T-cell (primary cell): ENCODE data around the gene FEM1C. TPM values are rescaled to one million over a fixed set of nuclear protein-coding genes. Genes with fewer than 3 reads are reported as not detected.

Source experiments
- ATAC-seq, 4 experiments: fragments of 200-7000 bp in 3 of 4; fragments of 150-1000 bp in 1 of 4; cut with Tn5 transposase; replicated peaks in 1 of 4; 1 replicate in 3 of 4; 2 replicates in 1 of 4; pipeline ENCODE4 v1.10.0; 2021; ENCODE audit warnings: moderate library complexity in 3 of 4, mild to moderate bottlenecking in 2 of 4, moderate number of reproducible peaks in 1 of 4
- CTCF ChIA-PET, 2 donors: fragments of 300-600 bp; sonication (Branson Sonifier 250); formaldehyde crosslinking; loops; one replicate each; lab custom pipeline; 2022; ENCODE audit warnings: antibody characterized with exemption in 2 of 2; lab: Charles Lee
- POLR2A ChIA-PET, 2 donors: fragments of 300-600 bp; sonication (Branson Sonifier 250); formaldehyde crosslinking; loops; one replicate each; lab custom pipeline; 2022; ENCODE audit warnings: antibody characterized with exemption in 2 of 2; lab: Charles Lee
- DNase-seq, 35 experiments: peaks; one replicate each; pipeline versions ENCODE4 v3.0.0 to v3.0.0-alpha.2; 2013 to 2023
- H3K27ac ChIP-seq: one replicate; pipeline ENCODE4 v1.5.1; 2013; ENCODE audit warnings: low read length
- H3K27me3 ChIP-seq, 2 experiments: replicated peaks in 1 of 2; 1 replicate in 1 of 2; 2 replicates in 1 of 2; pipeline versions ENCODE4 v1.6.1 to v1.7.0; 2013; ENCODE audit warnings: low read length in 1 of 2, mixed read lengths in 1 of 2; ENCODE audit not compliant: control insufficient read depth in 2 of 2, insufficient read depth in 2 of 2; ENCODE audit errors: extremely low read depth in 1 of 2
- H3K36me3 ChIP-seq, 2 donors: 1 replicate in 1 of 2; 2 replicates in 1 of 2; pipeline versions ENCODE4 v1.6.1 to v1.7.0; 2013; ENCODE audit warnings: low read length in 1 of 2; ENCODE audit not compliant: control insufficient read depth in 2 of 2, insufficient read depth in 1 of 2; ENCODE audit errors: extremely low read depth in 1 of 2
- H3K4me1 ChIP-seq, 2 experiments: 1 replicate in 1 of 2; 2 replicates in 1 of 2; pipeline versions ENCODE4 v1.6.1 to v1.7.0; 2013; ENCODE audit warnings: low read length in 2 of 2, mixed read lengths in 1 of 2; ENCODE audit not compliant: insufficient read depth in 2 of 2, control insufficient read depth in 1 of 2; ENCODE audit errors: extremely low read depth in 1 of 2
- H3K4me3 ChIP-seq, 2 donors: 1 replicate in 1 of 2; 2 replicates in 1 of 2; pipeline versions ENCODE4 v1.5.1 to v1.7.0; 2013; ENCODE audit warnings: mild to moderate bottlenecking in 2 of 2, low read length in 1 of 2, moderate library complexity in 1 of 2; ENCODE audit not compliant: control insufficient read depth in 1 of 2; ENCODE audit errors: extremely low read depth in 1 of 2
- H3K9me3 ChIP-seq: 2 replicates; pipeline ENCODE4 v1.7.0; 2013
- H3K27ac Mint-ChIP-seq, 2 donors: one replicate each; pipeline ENCODE4 v1.8.0; 2020 to 2021; ENCODE audit warnings: mild to moderate bottlenecking in 2 of 2, mixed read lengths in 2 of 2
- H3K27me3 Mint-ChIP-seq, 2 donors: one replicate each; pipeline ENCODE4 v1.8.0; 2021 to 2022; ENCODE audit warnings: mixed read lengths in 2 of 2
- H3K36me3 Mint-ChIP-seq: one replicate; pipeline ENCODE4 v1.8.0; 2021; ENCODE audit warnings: mixed read lengths
- H3K4me1 Mint-ChIP-seq, 3 donors: one replicate each; pipeline ENCODE4 v1.8.0; 2020 to 2022; ENCODE audit warnings: mixed read lengths in 3 of 3, mild to moderate bottlenecking in 1 of 3
- H3K4me3 Mint-ChIP-seq, 3 donors: one replicate each; pipeline ENCODE4 v1.8.0; 2020 to 2022; ENCODE audit warnings: mild to moderate bottlenecking in 3 of 3, mixed read lengths in 3 of 3, moderate library complexity in 3 of 3
- H3K9me3 Mint-ChIP-seq, 3 donors: one replicate each; pipeline ENCODE4 v1.8.0; 2020 to 2022; ENCODE audit warnings: mixed read lengths in 3 of 3
- WGBS: methylation state at CpG from one replicate; pipeline ENCODE4 v1.1.5; 2013; ENCODE audit warnings: missing lambda C conversion rate; ENCODE audit not compliant: insufficient coverage; 5-methylcytosine and 5-hydroxymethylcytosine counted together
- total RNA-seq, 35 experiments: library from RNA in 6 of 35; stranded (reverse) in 6 of 35; fragments of 120-200 nt in 1 of 35; gene quantifications; one replicate each; pipeline versions ENCODE4 v1.2.1 to v1.2.4 and lab custom pipeline; 2013 to 2026

The FEM1C gene
- total RNA-seq, 5 donors from 2014 or later (not counting 1 experiment from before 2014, with no cell fraction given) = 14.2 to 30.3 (median 15.3) TPM

GRCh38 chr5:115583474-115583873 is 38.9 kb upstream of the FEM1C start:
- ATAC-seq = no peak
- Histone ChIP-seq H3K27me3 (no peaks in the 10 kb centered on the region), H3K9me3 (no peaks in the 10 kb centered on the region), H3K36me3 (no peaks in the 10 kb centered on the region), H3K4me1 (no peaks in the 10 kb centered on the region), H3K27ac (no peak overlapping the region), H3K4me3 (no peak overlapping the region)
- Mint-ChIP-seq H3K4me3 (no peak overlapping the region), H3K4me1 (no peaks in the 10 kb centered on the region), H3K36me3 (peaks cover 8% of the 10 kb centered on the region), H3K27ac (no peak overlapping the region), H3K9me3 (no peaks in the 10 kb centered on the region), H3K27me3 (no peaks in the 10 kb centered on the region)
- POLR2A ChIA-PET = no interaction called here
- DNase-seq = no peak
- CTCF ChIA-PET = interaction anchor here in 1 of 2 donors (1.0 kb wide), 2 partner anchors 274 to 1971 kb away, joined by 3 to 4 read pairs; no protein-coding TSS in a partner anchor
- 60% methylated on average over 1 of the region's 3 CpGs for WGBS

- H3K27ac ChIP-seq = no peak overlapping the region
- WGBS = 100% methylated on average over 1 of the region's 2 CpGs
- H3K9me3 ChIP-seq = no peaks in the 10 kb centered on the region
- Mint-ChIP-seq H3K4me1 (no peaks in the 10 kb centered on the region), H3K4me3 (no peak overlapping the region), H3K27me3 (no peaks in the 10 kb centered on the region), H3K27ac (no peak overlapping the region), H3K36me3 (peaks cover 8% of the 10 kb centered on the region), H3K9me3 (no peaks in the 10 kb centered on the region)
- no peaks in the 10 kb centered on the region for H3K27me3 ChIP-seq
- DNase-seq (no peak), ATAC-seq (no peak)
- ChIA-PET POLR2A (no interaction called here), CTCF (interaction anchor here in 1 of 2 donors (0.7 to 1.0 kb wide), 3 partner anchors 9 to 1969 kb away, joined by 3 read pairs; no protein-coding TSS in a partner anchor)
- H3K4me1 ChIP-seq = no peaks in the 10 kb centered on the region
- no peaks in the 10 kb centered on the region for H3K36me3 ChIP-seq
- H3K4me3 ChIP-seq = no peak overlapping the region
These were observed 36.4 kb upstream of the FEM1C start for GRCh38 chr5:115580941-115581340.

GRCh38 chr5:115579747-115580173 is 35.2 kb upstream of the FEM1C start:
- Mint-ChIP-seq H3K4me3 (no peak overlapping the region), H3K9me3 (no peaks in the 10 kb centered on the region), H3K36me3 (peaks cover 8% of the 10 kb centered on the region), H3K4me1 (no peaks in the 10 kb centered on the region), H3K27me3 (no peaks in the 10 kb centered on the region), H3K27ac (no peak overlapping the region)
- POLR2A ChIA-PET = no interaction called here
- Histone ChIP-seq H3K27me3 (no peaks in the 10 kb centered on the region), H3K36me3 (no peaks in the 10 kb centered on the region), H3K4me3 (no peak overlapping the region), H3K27ac (no peak overlapping the region), H3K9me3 (no peaks in the 10 kb centered on the region), H3K4me1 (no peaks in the 10 kb centered on the region)
- 68% methylated on average over 4 of the region's 6 CpGs for WGBS
- DNase-seq = no peak
- no peak for ATAC-seq
- CTCF ChIA-PET = interaction anchor here (0.6 to 0.7 kb wide), 2 partner anchors 271 to 388 kb away, joined by 3 to 7 read pairs; no protein-coding TSS in a partner anchor

GRCh38 chr5:115579216-115579615 is 34.6 kb upstream of the FEM1C start:
- Histone ChIP-seq H3K9me3 (no peaks in the 10 kb centered on the region), H3K36me3 (no peaks in the 10 kb centered on the region), H3K27me3 (no peaks in the 10 kb centered on the region), H3K27ac (no peak overlapping the region), H3K4me3 (no peak overlapping the region), H3K4me1 (no peaks in the 10 kb centered on the region)
- no peak overlapping the region for H3K4me3 Mint-ChIP-seq
- H3K4me1 Mint-ChIP-seq = peaks cover 0 to 2% (median 2%) of the 10 kb centered on the region in 3 donors
- ChIA-PET CTCF (interaction anchor here (0.6 to 0.9 kb wide), 3 partner anchors 270 to 404 kb away, joined by 3 to 7 read pairs (median 4); no protein-coding TSS in a partner anchor), POLR2A (no interaction called here)
- no peaks in the 10 kb centered on the region for H3K27me3 Mint-ChIP-seq
- H3K27ac Mint-ChIP-seq = no peak overlapping the region
- H3K9me3 Mint-ChIP-seq = no peaks in the 10 kb centered on the region
- WGBS = no CpG with 5 or more reads among the region's 3 CpGs
- H3K36me3 Mint-ChIP-seq = peaks cover 8% of the 10 kb centered on the region
- no peak for DNase-seq
- no peak for ATAC-seq

- no peak overlapping the region for H3K4me3 ChIP-seq
- peaks cover 0 to 2% (median 2%) of the 10 kb centered on the region in 3 donors for H3K4me1 Mint-ChIP-seq
- no peaks in the 10 kb centered on the region for H3K27me3 ChIP-seq
- no peaks in the 10 kb centered on the region for H3K9me3 Mint-ChIP-seq
- ATAC-seq = no peak
- no peak overlapping the region for H3K27ac Mint-ChIP-seq
- no peak overlapping the region for H3K27ac ChIP-seq
- no peak for DNase-seq
- no peaks in the 10 kb centered on the region for H3K36me3 ChIP-seq
- H3K4me1 ChIP-seq = no peaks in the 10 kb centered on the region
- H3K36me3 Mint-ChIP-seq = peaks cover 8% of the 10 kb centered on the region
- CTCF ChIA-PET = interaction anchor here (0.9 to 1.5 kb wide), 2 partner anchors 38 to 404 kb away, joined by 4 to 7 read pairs; no protein-coding TSS in a partner anchor
- POLR2A ChIA-PET = no interaction called here
- H3K27me3 Mint-ChIP-seq = no peaks in the 10 kb centered on the region
- H3K9me3 ChIP-seq = no peaks in the 10 kb centered on the region
- no CpG with 5 or more reads among the region's 3 CpGs for WGBS
- no peak overlapping the region for H3K4me3 Mint-ChIP-seq
These were observed 34.1 kb upstream of the FEM1C start for GRCh38 chr5:115578657-115579056.

- ChIA-PET CTCF (interaction anchor here (0.6 to 9.3 kb wide), 7 partner anchors 10 to 285 kb away, joined by 3 to 169 read pairs (median 4); no protein-coding TSS in a partner anchor), POLR2A (no interaction called here)
- Mint-ChIP-seq H3K27me3 (no peaks in the 10 kb centered on the region), H3K36me3 (peaks cover 8% of the 10 kb centered on the region), H3K27ac (no peak overlapping the region), H3K4me1 (peaks cover 0 to 2% (median 2%) of the 10 kb centered on the region in 3 donors), H3K4me3 (no peak overlapping the region), H3K9me3 (no peaks in the 10 kb centered on the region)
- Histone ChIP-seq H3K4me3 (no peak overlapping the region), H3K27ac (no peak overlapping the region), H3K36me3 (no peaks in the 10 kb centered on the region), H3K27me3 (no peaks in the 10 kb centered on the region), H3K9me3 (no peaks in the 10 kb centered on the region), H3K4me1 (no peaks in the 10 kb centered on the region)
- 68% methylated on average over 5 of the region's 6 CpGs for WGBS
- ATAC-seq (no peak), DNase-seq (no peak)
These were observed 33.2 kb upstream of the FEM1C start for GRCh38 chr5:115577741-115578140.
